ENCODE measurements around the gene SLC29A2. TPM values are rescaled to one million over a fixed set of nuclear protein-coding genes. Genes with fewer than 3 reads are reported as not detected.

Gene SLC29A2, protein sequence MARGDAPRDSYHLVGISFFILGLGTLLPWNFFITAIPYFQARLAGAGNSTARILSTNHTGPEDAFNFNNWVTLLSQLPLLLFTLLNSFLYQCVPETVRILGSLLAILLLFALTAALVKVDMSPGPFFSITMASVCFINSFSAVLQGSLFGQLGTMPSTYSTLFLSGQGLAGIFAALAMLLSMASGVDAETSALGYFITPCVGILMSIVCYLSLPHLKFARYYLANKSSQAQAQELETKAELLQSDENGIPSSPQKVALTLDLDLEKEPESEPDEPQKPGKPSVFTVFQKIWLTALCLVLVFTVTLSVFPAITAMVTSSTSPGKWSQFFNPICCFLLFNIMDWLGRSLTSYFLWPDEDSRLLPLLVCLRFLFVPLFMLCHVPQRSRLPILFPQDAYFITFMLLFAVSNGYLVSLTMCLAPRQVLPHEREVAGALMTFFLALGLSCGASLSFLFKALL
- total RNA-seq (2014; rRNA removed; shearing (Covaris generic); ENCODE audit: low replicate concordance), result not detected in 2 replicates

DNA sequence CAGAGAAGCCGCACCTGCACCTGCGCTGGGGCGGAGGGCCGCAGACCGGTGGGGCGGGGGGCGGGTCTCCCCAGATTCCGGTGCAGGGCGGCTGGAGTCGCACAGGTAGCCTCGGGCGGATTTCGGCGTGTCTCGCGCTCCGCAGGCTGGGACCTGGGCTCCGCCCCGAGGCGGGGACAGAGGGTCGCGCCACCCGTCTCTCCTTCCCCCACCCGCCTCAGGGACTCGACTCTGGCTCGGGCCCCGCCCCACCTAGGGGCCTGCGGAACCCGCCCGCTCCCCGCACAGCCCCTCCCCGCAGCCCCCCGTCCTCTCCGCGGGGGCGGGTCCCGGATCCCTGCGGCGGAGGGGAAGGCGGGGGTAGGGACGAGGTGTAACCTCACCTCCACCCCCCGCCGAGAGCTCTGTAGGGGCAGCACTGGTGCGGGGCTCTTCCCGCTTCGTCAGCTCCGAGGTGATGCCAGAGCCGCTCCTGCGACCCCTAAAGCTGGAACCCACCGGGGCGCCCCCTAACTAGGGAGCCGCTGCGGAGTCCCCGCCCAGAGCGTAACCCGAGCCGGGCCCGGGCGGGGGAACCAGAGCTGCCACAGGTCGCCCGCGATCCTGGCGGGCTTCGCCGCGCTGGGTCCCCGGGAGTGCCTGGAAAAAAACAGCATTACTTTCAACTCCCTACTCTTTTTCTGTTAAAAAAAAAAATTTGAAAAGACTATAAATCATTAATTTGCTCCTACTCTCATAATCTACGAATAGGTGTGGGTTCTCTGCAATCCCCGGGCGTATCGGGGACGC, at the start of gene SLC29A2:
Gene SLC29A2 (minus strand): TSS at position 134 of the 789 bp plus-strand sequence. CDS start 169 bp downstream, outside the sequence.
- H3K27me3 ChIP-seq, result peaks cover 31% of the 10 kb centered on the region
- H3K4me3 ChIP-seq, result peak within 1 kb of the TSS; percentile 27
- no peaks in the 10 kb centered on the region for H3K9me3 ChIP-seq
- no peaks in the 10 kb centered on the region for H3K36me3 ChIP-seq
- no peak for DNase-seq

DNA sequence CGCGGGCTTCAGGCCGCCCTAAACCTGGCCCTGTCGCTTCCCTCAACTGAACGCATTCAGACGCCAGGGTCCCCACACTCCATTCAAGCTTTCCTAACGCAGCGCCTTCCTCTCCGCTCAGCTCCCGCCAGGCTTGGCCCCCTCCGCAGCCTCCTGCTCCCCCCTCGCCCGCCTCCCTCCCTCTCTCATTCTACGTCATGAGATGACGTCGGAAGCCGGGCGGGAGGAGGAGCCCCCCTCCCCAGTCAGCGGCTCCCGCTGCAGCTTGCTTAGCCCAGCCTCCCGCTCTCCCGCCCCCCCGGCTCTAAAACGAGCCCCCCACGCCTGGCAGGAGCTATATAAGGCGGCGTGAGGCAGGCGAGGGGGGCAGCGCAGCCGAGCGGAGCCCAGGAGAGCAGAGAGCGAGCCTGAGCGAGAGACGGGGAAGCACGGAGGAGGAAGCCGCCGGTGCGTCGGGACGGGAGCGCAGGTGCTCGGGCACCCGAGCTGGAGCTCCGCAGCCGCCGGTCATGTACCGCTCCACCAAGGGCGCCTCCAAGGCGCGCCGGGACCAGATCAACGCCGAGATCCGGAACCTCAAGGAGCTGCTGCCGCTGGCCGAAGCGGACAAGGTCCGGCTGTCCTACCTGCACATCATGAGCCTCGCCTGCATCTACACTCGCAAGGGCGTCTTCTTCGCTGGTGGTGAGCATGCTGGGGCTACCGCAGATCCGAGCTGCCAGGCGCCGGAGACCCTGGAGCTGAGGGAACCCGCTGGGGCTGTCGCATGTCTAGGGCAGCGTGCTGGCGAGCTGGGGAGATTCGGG, 49.3 kb upstream of the SLC29A2 start, which contains the start of gene NPAS4:
Gene NPAS4 (plus strand): TSS at position 365 of the 806 bp plus-strand sequence. CDS start 145 bp downstream, at position 510.
- H3K4me3 ChIP-seq, result no peak within 1 kb of the TSS
- DNase-seq, result no peak
- peaks cover 12% of the 10 kb centered on the region for H3K27me3 ChIP-seq
- H3K36me3 ChIP-seq, result no peaks in the 10 kb centered on the region
- H3K9me3 ChIP-seq, result peaks cover 4% of the 10 kb centered on the region

DNA sequence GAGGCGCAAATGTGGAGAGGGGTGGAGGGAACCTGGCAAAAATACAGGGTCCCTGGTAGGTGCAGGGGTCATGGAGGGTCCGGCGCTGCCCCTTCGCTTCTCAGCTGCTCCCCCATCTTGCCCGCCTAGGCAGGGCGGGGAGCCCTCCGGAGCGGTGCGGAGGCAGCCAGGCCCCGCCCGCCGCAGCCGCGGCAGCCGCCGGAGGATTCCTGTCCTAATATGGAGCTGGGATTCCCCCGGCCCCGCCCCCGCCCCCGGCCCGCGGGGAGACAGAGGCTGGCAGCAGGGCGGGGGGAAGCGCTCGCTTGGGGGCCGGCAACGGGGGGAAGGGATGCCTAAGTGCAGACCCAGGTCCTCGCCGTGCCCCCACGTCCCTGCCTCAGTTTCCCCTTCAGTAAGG, 48.3 kb upstream of the SLC29A2 start:
- Histone ChIP-seq H3K36me3 (no peaks in the 10 kb centered on the region), H3K9me3 (peaks cover 4% of the 10 kb centered on the region), H3K4me3 (no peak overlapping the region), H3K27me3 (peaks cover 14% of the 10 kb centered on the region)
- no peak for DNase-seq

DNA sequence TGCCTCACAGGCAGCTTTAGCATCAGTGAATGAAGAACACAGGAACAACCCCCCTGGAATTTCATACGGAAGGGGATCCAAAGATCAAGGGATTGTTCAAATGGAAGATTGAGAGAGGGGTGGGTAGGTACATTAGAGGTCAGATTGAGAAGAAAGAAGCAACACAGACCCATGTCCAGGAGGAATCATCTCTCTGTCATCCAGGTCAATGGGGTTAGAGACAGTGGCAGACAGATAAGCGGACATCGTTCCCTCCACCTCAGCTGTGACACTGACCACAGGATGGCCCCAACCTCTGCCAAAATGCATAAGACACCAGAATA, 47.4 kb upstream of the SLC29A2 start:
- no peaks in the 10 kb centered on the region for H3K36me3 ChIP-seq
- peaks cover 4% of the 10 kb centered on the region for H3K9me3 ChIP-seq
- H3K27me3 ChIP-seq, result peaks cover 23% of the 10 kb centered on the region
- DNase-seq, result no peak
- H3K4me3 ChIP-seq, result no peak overlapping the region

DNA sequence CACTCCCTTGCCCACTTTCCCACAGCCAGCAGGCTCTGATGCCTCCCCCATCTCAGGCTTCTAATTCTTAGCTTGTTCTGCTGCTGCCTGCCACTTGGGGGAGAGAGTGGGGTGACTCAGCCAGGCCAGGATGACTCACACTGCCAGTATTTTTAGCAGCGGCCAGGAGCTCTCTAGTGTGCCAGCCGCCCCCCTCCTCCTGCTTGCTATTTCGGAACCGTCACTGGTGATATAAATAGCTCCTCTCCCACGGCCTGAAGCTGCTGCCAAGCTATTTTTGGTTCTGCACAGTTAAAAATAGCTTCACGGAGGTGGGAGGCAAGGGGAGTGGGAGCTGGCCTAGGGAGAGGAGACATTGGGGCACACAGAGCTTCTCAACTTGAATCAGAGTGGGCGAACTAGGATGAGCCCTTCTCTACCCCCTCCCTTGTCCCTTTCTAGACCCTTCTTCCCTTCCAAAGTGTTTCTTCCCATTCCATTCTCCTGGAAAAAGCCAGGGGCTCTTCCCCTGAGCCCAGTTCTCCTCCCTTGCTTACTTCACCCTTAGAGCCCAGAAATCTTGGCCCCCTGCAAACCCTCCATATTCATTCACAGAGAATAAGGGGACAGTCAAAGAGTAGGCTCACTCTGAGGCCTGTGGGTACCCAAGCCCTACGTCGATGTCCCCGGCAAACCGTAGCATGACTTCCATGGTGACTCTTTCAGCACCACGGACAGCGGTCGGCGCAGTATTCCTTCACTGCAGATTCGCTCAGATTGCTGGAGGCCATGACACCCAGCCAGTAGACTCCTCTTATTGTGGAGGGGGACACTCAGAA, 46.8 kb upstream of the SLC29A2 start:
- no peaks in the 10 kb centered on the region for H3K36me3 ChIP-seq
- peak; percentile 91 for DNase-seq
- peaks cover 4% of the 10 kb centered on the region for H3K9me3 ChIP-seq
- peaks cover 25% of the 10 kb centered on the region for H3K27me3 ChIP-seq
- H3K4me3 ChIP-seq, result no peak overlapping the region

DNA sequence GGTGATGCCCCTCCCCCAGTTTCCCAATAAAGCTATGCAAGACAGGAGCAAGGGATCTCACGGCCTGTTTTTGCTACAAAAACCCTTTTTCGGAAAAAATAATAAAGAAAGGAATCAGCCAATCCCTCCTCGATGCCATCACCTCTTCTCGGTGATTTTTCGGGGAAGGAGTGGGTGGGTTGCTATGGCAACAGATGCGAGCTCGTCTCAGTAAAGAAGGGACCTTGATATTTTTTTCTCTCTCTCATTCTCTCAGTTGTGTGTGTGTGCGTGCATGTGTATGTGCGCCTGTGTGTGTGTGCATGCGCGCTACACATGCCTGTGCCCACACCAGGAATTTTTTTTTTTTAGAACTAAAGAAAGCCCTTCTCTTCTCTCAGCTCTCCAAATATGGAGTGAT, 45.4 kb upstream of the SLC29A2 start:
- peaks cover 25% of the 10 kb centered on the region for H3K27me3 ChIP-seq
- H3K36me3 ChIP-seq, result no peaks in the 10 kb centered on the region
- DNase-seq, result no peak
- no peak overlapping the region for H3K4me3 ChIP-seq
- H3K9me3 ChIP-seq, result peaks cover 4% of the 10 kb centered on the region

DNA sequence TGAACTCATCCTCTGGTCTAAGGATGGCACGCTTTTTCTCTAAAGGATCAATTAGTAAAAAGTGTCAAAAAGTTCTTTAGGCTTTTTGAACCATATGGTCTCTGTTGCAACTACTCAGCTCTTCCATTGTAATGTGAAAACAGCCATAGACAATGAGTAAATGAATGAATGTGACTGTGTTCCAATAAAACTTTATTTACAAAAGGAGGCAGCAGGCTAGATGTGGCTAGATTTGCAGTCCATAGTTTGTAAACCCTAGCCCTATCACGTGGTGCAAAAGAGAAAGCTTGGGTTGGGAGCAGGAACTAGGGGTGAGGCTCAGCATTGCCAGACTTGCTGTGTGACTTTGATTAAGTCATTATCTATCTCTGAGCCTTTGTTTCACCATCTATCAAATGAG, 43.9 kb upstream of the SLC29A2 start:
- no peak overlapping the region for H3K4me3 ChIP-seq
- no peaks in the 10 kb centered on the region for H3K36me3 ChIP-seq
- no peaks in the 10 kb centered on the region; the same call in 1 of the 2 replicates for H3K9me3 ChIP-seq
- peaks cover 25% of the 10 kb centered on the region for H3K27me3 ChIP-seq
- DNase-seq, result no peak

DNA sequence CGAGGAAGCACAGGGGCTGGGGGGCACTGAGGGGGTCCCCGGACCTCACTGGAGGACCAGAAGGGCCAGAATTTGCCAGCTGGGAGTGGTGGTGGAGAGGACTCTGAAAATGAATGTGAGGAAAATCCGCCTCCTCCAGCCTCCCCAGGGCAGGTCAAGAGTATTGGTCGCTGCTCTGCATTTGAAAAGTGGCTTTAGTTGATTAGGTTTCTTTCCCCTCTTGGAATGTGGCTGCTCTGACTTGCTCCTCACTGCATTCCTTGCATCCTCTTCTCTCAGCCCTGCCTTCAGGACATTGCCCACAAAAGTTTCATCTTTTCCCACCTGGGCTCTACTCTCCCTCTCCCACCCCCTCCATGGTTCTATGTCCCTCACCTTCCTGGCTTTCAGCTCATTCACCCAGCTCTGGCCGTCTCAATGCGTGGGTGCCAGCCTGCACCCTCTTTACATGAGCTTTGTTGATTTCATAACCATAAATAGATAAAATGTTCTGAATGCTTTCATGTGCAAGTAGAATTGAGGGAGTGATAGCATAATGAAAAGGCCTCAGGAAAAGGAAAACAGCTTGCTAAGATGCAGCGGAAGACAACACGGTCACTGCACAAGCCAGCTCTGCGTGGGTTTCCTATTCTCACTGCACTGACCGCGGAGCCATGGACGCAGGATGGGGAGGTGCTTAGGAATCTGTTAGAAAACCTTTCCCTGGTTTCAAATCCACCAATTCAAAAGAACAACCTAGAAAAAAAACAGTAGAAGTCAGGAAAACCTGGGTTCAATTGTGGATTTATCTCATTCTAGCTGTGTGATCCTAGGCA, 42.8 kb upstream of the SLC29A2 start:
- H3K36me3 ChIP-seq, result no peaks in the 10 kb centered on the region
- H3K9me3 ChIP-seq, result no peaks in the 10 kb centered on the region; the same call in 1 of the 2 replicates
- H3K27me3 ChIP-seq, result peaks cover 26% of the 10 kb centered on the region
- no peak for DNase-seq
- no peak overlapping the region for H3K4me3 ChIP-seq

DNA sequence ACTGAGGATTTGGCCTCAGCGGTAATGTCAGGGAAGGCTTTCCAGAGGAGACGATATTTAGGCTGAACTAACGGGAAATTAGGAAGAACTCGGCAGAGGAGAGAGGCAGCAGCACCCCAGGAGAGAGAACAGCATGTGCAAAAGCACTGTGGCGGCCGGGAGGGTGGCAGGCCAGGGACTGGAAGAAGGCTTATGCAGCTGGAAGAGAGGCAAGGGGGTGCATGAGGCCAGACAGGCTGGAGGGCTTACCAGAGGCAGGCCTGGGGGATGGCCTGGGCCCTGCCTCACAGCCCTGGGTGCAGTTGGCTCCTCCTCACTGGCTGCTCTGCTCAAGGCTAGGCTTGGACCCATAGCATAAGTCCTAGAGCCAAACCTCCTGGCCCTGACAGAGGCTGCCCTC, 41.6 kb upstream of the SLC29A2 start:
- Histone ChIP-seq H3K4me3 (no peak overlapping the region), H3K36me3 (no peaks in the 10 kb centered on the region), H3K27me3 (peaks cover 27% of the 10 kb centered on the region), H3K9me3 (no peaks in the 10 kb centered on the region)
- DNase-seq, result no peak

DNA sequence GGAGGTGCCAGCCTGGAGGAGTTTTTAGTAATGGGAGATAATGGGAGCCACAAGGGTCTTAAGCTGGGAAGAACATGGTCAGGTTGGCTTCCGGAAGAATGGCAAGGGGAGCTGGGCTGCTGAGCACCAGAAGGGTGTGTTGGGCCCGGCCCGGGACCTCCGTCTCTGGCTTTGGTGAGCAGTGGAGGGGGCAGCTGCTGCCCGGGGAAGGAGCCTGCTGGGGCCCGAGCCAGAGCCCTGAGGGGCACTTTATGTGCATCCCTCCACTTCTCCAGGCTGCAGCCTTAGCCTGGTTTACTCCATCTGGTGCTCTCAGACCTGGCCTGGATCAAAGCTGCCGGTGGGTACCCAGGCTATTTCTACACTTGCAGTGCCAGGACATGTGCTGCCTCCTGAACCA, 40.5 kb upstream of the SLC29A2 start:
- Histone ChIP-seq H3K9me3 (no peaks in the 10 kb centered on the region), H3K27me3 (peaks cover 34% of the 10 kb centered on the region), H3K36me3 (no peaks in the 10 kb centered on the region), H3K4me3 (no peak overlapping the region)
- no peak for DNase-seq

DNA sequence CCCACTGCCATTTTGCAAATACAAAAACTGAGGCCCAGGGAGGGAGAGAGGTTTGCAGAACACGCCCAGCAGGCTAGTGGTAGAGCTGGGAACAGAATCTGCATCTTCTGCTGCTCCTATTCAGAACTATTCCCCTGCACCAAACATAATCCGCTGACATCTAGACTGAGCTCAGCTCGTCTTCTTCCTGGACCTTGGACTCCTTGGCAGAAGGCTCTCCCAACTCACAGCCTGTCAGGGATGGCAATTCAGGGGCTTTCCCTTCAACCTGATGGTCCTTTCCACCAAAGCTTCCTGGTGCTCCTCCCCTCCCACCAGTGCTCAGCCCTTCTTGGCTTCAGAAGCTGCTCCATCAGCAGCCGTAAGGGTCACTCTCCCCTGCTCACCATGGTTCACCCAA, 39.8 kb upstream of the SLC29A2 start:
- H3K9me3 ChIP-seq, result no peaks in the 10 kb centered on the region
- no peak overlapping the region for H3K4me3 ChIP-seq
- H3K27me3 ChIP-seq, result peaks cover 38% of the 10 kb centered on the region
- DNase-seq, result no peak
- H3K36me3 ChIP-seq, result no peaks in the 10 kb centered on the region

DNA sequence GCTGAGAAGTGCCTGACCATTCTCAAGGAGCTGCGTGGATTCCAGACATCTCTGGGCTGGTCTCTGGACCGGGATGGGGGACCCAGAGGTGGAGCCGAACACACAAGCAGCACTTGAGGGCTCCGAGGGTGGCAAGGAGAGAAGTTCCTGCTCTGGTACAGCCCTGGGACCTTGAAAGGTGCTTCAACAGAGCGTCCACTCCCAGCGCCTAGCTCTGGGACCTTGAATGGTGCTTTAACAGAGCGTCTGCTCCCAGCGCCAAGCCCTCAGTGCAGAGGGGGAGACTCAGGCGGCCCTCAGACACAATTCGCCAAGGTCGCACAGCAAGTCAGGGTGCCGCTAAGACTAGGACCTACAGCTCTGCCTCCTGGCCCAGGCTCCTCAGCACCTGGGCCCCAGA, 38.6 kb upstream of the SLC29A2 start:
- DNase-seq, result no peak
- Histone ChIP-seq H3K36me3 (no peaks in the 10 kb centered on the region), H3K27me3 (peaks cover 45% of the 10 kb centered on the region), H3K4me3 (no peak overlapping the region), H3K9me3 (no peaks in the 10 kb centered on the region)

DNA sequence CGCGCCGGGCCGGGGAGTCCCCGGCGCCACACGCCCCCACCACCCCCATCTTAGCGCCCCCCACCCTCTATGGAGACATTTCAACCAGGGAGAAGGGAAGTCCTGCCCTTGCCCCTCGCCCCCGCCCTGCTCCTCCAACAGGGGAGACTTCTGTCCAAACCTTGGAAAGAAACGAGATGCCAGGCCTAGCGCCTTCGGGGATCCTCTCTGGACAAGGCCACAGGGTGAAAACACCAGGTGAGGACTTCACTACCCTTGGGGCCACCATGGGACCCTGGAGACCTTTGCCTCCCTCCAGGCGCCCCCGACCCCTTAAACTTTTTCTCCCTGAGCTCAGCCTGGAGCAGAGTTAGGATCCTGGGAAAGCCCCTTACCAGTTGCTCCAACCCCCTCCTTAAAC, 37.7 kb upstream of the SLC29A2 start:
- H3K9me3 ChIP-seq, result no peaks in the 10 kb centered on the region
- peaks cover 46% of the 10 kb centered on the region for H3K27me3 ChIP-seq
- DNase-seq, result no peak
- no peaks in the 10 kb centered on the region for H3K36me3 ChIP-seq
- H3K4me3 ChIP-seq, result no peak overlapping the region

DNA sequence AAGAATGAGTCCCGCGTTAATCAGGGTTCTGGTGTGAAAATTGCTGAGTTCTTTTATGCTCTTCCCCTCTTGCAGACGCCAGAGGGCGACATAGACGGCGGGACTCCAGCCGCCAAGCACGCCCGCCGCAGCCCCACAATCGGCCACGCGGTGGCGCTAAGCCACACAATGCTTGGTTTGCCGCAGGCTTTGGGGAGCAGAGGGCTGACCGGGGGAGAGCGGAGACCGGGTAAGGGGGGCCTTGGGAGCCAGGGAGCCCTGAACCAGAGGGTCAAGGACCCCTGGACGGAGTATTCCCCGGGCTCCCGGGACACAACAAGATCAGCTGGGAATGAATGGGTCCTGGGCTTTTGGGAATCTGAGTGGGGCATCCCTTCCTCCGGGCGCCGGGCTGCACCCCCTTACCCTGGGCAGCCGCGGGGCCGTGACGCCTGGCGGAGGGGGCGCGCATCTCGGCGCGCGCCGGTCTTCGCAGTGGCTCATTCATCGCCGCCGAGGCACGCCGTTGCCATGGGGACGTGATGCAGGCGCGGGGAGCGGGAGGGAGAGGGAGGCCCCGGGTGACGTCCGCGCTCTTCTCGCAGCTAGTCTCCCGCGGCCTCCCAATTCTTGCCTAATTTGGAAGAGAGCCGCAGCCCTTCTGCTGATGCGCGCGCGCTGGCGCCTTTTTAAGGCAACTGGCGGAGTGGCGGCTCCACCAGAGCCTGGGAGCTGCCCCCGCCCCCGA, 37.1 kb upstream of the SLC29A2 start:
- Histone ChIP-seq H3K36me3 (no peaks in the 10 kb centered on the region), H3K9me3 (no peaks in the 10 kb centered on the region), H3K27me3 (peaks cover 47% of the 10 kb centered on the region), H3K4me3 (0 out of 2 replicates have a peak overlapping the region, but pooled peaks have one; percentile 1)
- DNase-seq, result peak; percentile 72

DNA sequence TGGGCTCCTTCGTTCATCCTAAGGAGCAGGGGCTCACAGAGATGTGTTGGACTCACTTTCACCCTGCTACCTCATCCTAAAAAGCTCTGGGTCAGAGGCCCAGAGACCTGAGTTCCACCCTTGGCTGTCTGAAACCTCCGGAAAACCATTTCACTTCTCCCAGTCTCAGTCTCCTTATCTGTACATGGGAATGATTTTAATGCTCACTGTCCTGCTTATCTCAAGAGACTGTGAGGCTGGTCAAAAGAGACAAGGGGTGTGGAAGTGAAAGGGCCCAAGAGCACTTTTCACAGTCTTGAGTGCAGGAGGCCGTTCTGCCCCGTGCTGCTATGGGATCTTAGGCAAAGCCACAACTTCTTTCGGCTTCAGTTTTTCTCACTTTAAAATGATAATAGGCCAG, 36.1 kb upstream of the SLC29A2 start:
- Histone ChIP-seq H3K9me3 (no peaks in the 10 kb centered on the region), H3K4me3 (no peak overlapping the region), H3K36me3 (no peaks in the 10 kb centered on the region), H3K27me3 (peaks cover 53% of the 10 kb centered on the region)
- DNase-seq, result no peak
